Measurements from ENCODE around the gene PYDC1.

DNA sequence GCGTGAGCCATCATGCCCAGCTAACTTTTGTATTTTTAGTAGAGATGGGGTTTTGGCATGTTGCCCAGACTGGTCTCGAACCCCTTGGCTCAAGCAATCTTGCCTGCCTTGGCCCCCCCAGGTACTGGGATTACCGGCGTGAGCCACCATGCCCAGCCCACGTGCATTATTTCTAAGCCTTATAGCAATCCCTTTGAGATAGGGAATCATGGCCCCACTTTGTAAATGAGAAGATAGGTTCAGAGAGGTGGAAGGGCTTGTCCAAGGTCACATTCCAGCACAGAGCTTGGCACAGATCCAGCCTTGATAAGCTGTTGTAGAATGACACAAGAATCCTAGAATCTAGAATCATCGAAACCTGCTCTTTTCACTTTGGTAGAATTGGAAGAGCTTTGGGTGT lies 10.2 kb downstream of the PYDC1 start:
- TF ChIP-seq, protein P1, sequence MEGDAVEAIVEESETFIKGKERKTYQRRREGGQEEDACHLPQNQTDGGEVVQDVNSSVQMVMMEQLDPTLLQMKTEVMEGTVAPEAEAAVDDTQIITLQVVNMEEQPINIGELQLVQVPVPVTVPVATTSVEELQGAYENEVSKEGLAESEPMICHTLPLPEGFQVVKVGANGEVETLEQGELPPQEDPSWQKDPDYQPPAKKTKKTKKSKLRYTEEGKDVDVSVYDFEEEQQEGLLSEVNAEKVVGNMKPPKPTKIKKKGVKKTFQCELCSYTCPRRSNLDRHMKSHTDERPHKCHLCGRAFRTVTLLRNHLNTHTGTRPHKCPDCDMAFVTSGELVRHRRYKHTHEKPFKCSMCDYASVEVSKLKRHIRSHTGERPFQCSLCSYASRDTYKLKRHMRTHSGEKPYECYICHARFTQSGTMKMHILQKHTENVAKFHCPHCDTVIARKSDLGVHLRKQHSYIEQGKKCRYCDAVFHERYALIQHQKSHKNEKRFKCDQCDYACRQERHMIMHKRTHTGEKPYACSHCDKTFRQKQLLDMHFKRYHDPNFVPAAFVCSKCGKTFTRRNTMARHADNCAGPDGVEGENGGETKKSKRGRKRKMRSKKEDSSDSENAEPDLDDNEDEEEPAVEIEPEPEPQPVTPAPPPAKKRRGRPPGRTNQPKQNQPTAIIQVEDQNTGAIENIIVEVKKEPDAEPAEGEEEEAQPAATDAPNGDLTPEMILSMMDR (IDR thresholded peaks at IDR 0.05), result no peak
- TF ChIP-seq POLR2A (IDR thresholded peaks at IDR 0.05), result no peak

All from suprapubic skin (tissue), 3 donors.